ENCODE data around the gene MAML3.

GRCh38 chr4:139887376-139887802 is 266.6 kb downstream of the MAML3 start:
- TF ChIP-seq CTCF (IDR thresholded peaks at IDR 0.05; ENCODE audit: low read length): no peak
- TF ChIP-seq EZH2 (IDR thresholded peaks at IDR 0.05; ENCODE audit: borderline replicate concordance, low read length): no peak
